KG1 (cell line): Measurements from ENCODE around the gene ABCA4.
"Not testable (repeated sequence)": the region's sequence is repeated elsewhere in the genome, so short reads cannot be mapped to it uniquely, and the experiment has no call there.

Experiments
- DNase-seq: peaks from one replicate; lab custom pipeline; 2025; lab: John Stamatoyannopoulos, UW

Gene ABCA4

GRCh38 chr1:94120991-94121390, at the start of gene ABCA4:
TSS of gene ABCA4 (minus strand) at chr1:94121148. CDS start at chr1:94121045, 103 bp downstream.
- DNase-seq = no peak

- DNase-seq = no peak
These were observed 48.2 kb upstream of the ABCA4 start for GRCh38 chr1:94169126-94169525.

- no peak for DNase-seq
These were observed 44.9 kb upstream of the ABCA4 start for GRCh38 chr1:94165843-94166242.

DNA sequence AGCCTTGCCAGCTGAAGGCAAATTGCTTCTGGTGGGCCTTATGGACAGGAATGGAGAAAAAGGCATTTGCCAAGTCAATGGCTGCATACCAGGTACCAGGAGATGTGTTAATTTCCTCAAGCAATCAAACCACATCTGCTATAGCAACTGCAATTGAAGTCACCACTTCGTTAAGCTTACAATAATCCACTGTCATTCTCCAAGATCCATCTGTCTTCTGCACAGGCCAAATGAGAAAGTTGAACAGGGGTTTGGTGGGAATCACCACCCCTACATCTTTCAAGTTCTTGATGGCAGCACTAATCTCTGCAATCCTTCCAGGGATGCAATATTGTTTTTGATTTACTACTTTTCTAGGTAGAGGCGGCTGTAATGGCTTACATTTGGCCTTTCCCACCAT, 43.9 kb upstream of the ABCA4 start:
- DNase-seq = not testable (repeated sequence)

GRCh38 chr1:94164121-94164520, 43.2 kb upstream of the ABCA4 start:
- not testable (repeated sequence) for DNase-seq

- not testable (repeated sequence) for DNase-seq
These were observed 42.3 kb upstream of the ABCA4 start for GRCh38 chr1:94163249-94163648.

GRCh38 chr1:94160811-94161210, 39.9 kb upstream of the ABCA4 start:
- no peak for DNase-seq

- no peak for DNase-seq
These were observed 35.2 kb upstream of the ABCA4 start for GRCh38 chr1:94156096-94156625.

GRCh38 chr1:94154989-94155388, 34.0 kb upstream of the ABCA4 start:
- DNase-seq = no peak

DNA sequence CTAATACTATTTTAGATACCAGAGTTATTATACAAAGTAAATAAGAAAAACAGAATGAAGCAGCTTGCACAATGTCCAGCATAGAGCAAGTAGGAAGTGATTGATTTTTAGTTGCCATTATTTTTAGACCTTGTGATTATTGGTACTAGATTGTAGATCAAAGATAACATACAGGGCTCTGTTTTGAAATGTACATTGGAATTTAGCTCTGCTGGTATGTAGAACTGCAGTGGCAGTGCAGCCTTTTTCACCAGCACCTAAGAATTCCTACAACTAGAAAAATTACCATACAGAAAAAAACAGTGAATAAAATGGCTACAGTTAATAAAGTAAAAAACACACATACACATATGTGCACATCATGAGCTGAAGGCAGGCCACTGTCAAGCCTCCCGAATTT, 32.2 kb upstream of the ABCA4 start:
- DNase-seq = no peak

GRCh38 chr1:94149166-94149565, 28.2 kb upstream of the ABCA4 start:
- not testable (repeated sequence) for DNase-seq

DNA sequence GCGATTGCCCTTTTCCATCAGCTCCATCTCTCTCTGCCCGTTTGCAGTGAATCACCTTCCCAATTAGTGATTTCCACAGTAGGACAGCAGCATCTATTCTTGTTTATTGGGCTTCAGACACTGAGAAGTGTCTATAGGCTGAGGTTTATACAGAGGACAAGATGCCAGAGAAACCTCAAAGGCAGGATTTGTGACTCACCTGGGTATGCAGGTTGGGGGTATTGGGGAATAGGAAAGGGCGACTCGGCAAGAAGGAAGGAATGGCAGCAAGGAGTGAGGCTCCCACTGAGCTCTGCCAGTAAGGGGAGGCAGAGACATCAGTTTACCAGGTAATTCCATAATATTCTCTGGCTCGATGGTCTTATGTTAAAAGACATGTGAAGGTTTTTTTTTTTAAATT, 25.3 kb upstream of the ABCA4 start:
- DNase-seq = no peak

GRCh38 chr1:94144836-94145235, 23.9 kb upstream of the ABCA4 start:
- no peak for DNase-seq

DNA sequence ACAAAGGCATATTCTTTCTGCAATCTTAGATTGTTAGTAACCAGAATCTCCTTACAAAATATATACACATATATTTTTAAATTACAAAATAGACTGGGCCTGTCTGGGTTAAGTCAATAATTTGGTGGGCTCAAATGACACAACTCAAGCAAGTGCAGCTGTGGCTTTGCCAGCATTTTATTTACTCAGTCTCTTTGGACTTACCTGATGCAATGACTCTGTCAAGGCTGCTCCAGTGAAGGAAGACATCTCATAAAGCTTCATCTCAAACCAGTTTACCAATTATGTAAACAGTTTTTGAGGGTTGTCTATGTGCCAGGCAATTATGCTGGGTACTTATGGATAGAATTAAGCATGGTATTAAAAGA, 22.8 kb upstream of the ABCA4 start:
- no peak for DNase-seq

GRCh38 chr1:94143173-94143808, 22.3 kb upstream of the ABCA4 start:
- DNase-seq = no peak

DNA sequence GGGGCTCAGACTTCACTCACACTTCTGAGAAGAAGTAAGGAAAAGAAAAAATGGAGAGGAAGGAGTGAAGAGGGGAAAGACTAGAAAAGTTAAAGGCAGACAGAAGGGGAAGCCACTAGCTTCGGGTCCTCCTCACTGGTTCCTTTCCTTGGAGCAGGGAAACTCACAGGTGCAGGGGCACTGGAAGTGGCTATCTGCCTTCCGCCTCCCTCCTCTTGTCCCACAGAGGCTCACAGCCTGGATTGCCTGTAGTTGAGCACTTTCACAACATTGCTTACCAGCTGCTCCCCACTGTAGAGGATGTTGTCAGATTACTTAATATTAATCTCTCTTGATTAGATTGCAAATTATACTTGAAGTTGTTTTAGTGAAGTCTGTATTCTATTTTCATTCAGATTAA, 21.6 kb upstream of the ABCA4 start:
- no peak for DNase-seq

- DNase-seq = no peak
These were observed 21.1 kb upstream of the ABCA4 start for GRCh38 chr1:94142022-94142421.

DNA sequence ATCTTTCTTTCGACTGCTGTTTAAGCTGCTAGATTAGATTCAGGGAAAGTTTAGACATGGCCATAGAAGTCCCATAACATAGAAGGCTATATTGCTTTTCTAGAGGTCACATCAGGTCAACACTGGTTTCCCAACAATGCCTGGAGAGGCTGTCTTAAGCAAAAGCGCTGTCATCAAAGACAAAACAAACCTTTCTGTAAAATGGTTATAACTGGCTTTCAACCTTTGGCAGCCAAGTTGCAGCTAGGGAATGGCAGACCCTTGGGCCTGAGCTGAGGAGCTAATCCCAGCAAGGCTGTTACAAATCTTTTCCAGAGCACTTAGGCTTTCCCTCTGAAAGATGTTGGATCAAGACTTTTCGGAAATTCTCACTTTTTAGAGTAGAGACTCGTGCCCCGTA, 11.2 kb upstream of the ABCA4 start:
- no peak for DNase-seq

- DNase-seq = no peak
These were observed 10.1 kb upstream of the ABCA4 start for GRCh38 chr1:94130851-94131595.

DNA sequence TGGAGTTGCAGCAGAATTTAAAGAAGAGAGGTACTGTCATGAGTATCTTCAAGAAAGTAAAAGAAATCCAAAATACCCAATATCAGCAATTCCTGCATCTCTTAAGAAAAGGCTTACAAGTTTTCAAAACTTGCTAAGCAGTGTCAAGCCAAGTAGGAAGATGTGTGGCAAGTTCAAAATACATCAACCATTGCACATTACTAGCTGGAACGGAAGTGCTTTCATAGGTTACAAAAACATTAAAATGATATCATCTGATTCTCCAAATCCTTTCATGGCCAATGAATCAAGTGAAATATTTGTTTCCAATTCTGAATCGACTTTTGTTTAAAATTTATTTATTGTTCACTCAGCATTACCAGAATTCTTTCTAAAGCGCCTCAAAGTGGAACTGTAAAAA, 5.7 kb upstream of the ABCA4 start:
- no peak for DNase-seq

GRCh38 chr1:94125551-94126514, 4.9 kb upstream of the ABCA4 start:
- DNase-seq = no peak

- DNase-seq = no peak
These were observed 3.6 kb upstream of the ABCA4 start for GRCh38 chr1:94124538-94124937.
